ENCODE data around the gene SNX32.
A peak's percentile ranks its signal among the peaks of the same experiment; 100 is the strongest.

The SNX32 gene

GRCh38 chr11:65797711-65798110 lies 36.1 kb upstream of the SNX32 start:
- no peak for DNase-seq

GRCh38 chr11:65798882-65799281 lies 34.9 kb upstream of the SNX32 start:
- DNase-seq = no peak

GRCh38 chr11:65801153-65801987 lies 32.4 kb upstream of the SNX32 start:
- DNase-seq = no peak

GRCh38 chr11:65802841-65803240 lies 30.9 kb upstream of the SNX32 start:
- DNase-seq = no peak

- no peak for DNase-seq
Measured at GRCh38 chr11:65803797-65804492, 29.8 kb upstream of the SNX32 start.

- no peak for DNase-seq
Measured at GRCh38 chr11:65806979-65807378, 26.8 kb upstream of the SNX32 start.

- no peak for DNase-seq
Measured at GRCh38 chr11:65808744-65809341, 24.9 kb upstream of the SNX32 start.

GRCh38 chr11:65809496-65809895 lies 24.3 kb upstream of the SNX32 start:
- no peak for DNase-seq

- no peak for DNase-seq
Measured at GRCh38 chr11:65810046-65810868, 23.5 kb upstream of the SNX32 start.

- DNase-seq = peak; percentile 34
Measured at GRCh38 chr11:65811764-65812475, 21.8 kb upstream of the SNX32 start.

- no peak for DNase-seq
Measured at GRCh38 chr11:65814131-65814985, 19.4 kb upstream of the SNX32 start.

GRCh38 chr11:65814986-65815565 lies 18.7 kb upstream of the SNX32 start:
- DNase-seq = no peak

- no peak for DNase-seq
Measured at GRCh38 chr11:65816696-65817095, 17.1 kb upstream of the SNX32 start.

GRCh38 chr11:65817312-65817834 lies 16.4 kb upstream of the SNX32 start:
- DNase-seq = peak; percentile 46

- peak; percentile 97 for DNase-seq
Measured at GRCh38 chr11:65817835-65818680, 15.7 kb upstream of the SNX32 start.

GRCh38 chr11:65821107-65821506 lies 12.7 kb upstream of the SNX32 start:
- DNase-seq = no peak

- DNase-seq = no peak
Measured at GRCh38 chr11:65822776-65823528, 10.8 kb upstream of the SNX32 start.

- DNase-seq = no peak
Measured at GRCh38 chr11:65826984-65827735, 6.6 kb upstream of the SNX32 start.

All from eye (tissue), 1 donor.